ENCODE results near the gene RTN4RL1.

GRCh38 chr17:1979182-1979985, 45.8 kb downstream of the RTN4RL1 start:
- TF ChIP-seq CTCF (IDR thresholded peaks at IDR 0.05) (no peak), POLR2A (IDR thresholded peaks at IDR 0.05) (no peak), EP300 (IDR thresholded peaks at IDR 0.05) (no peak)

Measured in tibial nerve (tissue), 4 donors.